Measurements from ENCODE around the gene BDKRB2.
A peak's percentile ranks its signal among the peaks of the same experiment; 100 is the strongest.

BDKRB2 gene

DNA sequence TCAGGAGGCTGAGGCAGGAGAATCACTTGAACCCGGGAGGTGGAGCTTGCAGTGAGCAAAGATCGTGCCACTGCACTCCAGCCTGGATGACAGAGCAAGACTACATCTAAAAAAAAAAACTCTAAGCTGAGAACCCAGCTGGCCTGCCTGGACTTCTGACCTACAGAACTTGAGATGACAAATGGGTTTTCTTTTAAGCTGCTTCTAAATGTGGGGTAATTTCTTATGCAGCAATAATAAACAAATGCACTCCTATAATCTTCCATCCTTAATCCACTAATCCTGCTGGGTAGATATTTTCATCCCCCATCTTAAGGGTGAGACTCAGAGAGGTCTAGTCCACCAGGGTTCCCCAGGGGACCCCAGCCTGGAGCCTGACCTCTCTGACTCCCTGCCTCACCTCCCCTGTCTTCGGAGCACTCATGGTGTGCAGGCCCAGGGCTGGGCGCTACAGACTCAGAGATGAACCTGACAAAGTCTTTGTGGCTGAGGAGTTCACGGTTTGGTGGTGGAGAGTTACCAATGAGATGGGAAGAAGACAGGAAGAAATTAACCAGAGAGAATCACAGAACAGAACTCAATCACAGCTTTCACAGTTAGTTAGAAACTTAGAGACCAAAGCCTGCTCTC, 39.7 kb upstream of the BDKRB2 start:
- H3K36me3 ChIP-seq (ENCODE audit: control insufficient read depth in 1 of 2, insufficient read depth in 2 of 2, low read length in 2 of 2): no peaks in the 10 kb centered on the region

GRCh38 chr14:96165493-96166436, 38.9 kb upstream of the BDKRB2 start:
- Histone ChIP-seq H3K9ac (ENCODE audit: low read depth in 1 of 2, low read length in 2 of 2) (no peak overlapping the region), H3K9me3 (ENCODE audit: control insufficient read depth in 1 of 2, low read length in 2 of 2) (no peaks in the 10 kb centered on the region), H3K4me1 (ENCODE audit: control insufficient read depth in 1 of 2, insufficient read depth in 2 of 2, low read length in 2 of 2) (peaks cover 19 to 38% of the 10 kb centered on the region in 2 donors), H3K27ac (ENCODE audit: low read depth, low read length) (no peak overlapping the region), H3K27me3 (ENCODE audit: control insufficient read depth in 1 of 2, insufficient read depth in 2 of 2, low read length in 2 of 2) (no peaks in the 10 kb centered on the region), H3K36me3 (ENCODE audit: control insufficient read depth in 1 of 2, insufficient read depth in 2 of 2, low read length in 2 of 2) (no peaks in the 10 kb centered on the region), H3K4me3 (ENCODE audit: low read depth in 1 of 2, low read length in 2 of 2) (no peak overlapping the region)

More for the DNA sequence above, 39.7 kb upstream of the BDKRB2 start:
- Histone ChIP-seq H3K27me3 (ENCODE audit: control insufficient read depth in 1 of 2, insufficient read depth in 2 of 2, low read length in 2 of 2) (no peaks in the 10 kb centered on the region), H3K9ac (ENCODE audit: low read depth in 1 of 2, low read length in 2 of 2) (no peak overlapping the region), H3K27ac (ENCODE audit: low read depth, low read length) (no peak overlapping the region), H3K4me3 (ENCODE audit: low read depth in 1 of 2, low read length in 2 of 2) (no peak overlapping the region), H3K4me1 (ENCODE audit: control insufficient read depth in 1 of 2, insufficient read depth in 2 of 2, low read length in 2 of 2) (peaks cover 21 to 31% of the 10 kb centered on the region in 2 donors), H3K9me3 (ENCODE audit: control insufficient read depth in 1 of 2, low read length in 2 of 2) (no peaks in the 10 kb centered on the region)

GRCh38 chr14:96166461-96167223, 38.0 kb upstream of the BDKRB2 start:
- H3K36me3 ChIP-seq (ENCODE audit: control insufficient read depth in 1 of 2, insufficient read depth in 2 of 2, low read length in 2 of 2): no peaks in the 10 kb centered on the region
- H3K4me1 ChIP-seq (ENCODE audit: control insufficient read depth in 1 of 2, insufficient read depth in 2 of 2, low read length in 2 of 2): peaks cover 19 to 38% of the 10 kb centered on the region in 2 donors
- H3K9me3 ChIP-seq (ENCODE audit: control insufficient read depth in 1 of 2, low read length in 2 of 2): no peaks in the 10 kb centered on the region
- H3K27ac ChIP-seq (ENCODE audit: low read depth, low read length): peak overlapping the region; percentile 14
- no peak overlapping the region for H3K9ac ChIP-seq (ENCODE audit: low read depth in 1 of 2, low read length in 2 of 2)
- H3K27me3 ChIP-seq (ENCODE audit: control insufficient read depth in 1 of 2, insufficient read depth in 2 of 2, low read length in 2 of 2): no peaks in the 10 kb centered on the region
- H3K4me3 ChIP-seq (ENCODE audit: low read depth in 1 of 2, low read length in 2 of 2): no peak overlapping the region

DNA sequence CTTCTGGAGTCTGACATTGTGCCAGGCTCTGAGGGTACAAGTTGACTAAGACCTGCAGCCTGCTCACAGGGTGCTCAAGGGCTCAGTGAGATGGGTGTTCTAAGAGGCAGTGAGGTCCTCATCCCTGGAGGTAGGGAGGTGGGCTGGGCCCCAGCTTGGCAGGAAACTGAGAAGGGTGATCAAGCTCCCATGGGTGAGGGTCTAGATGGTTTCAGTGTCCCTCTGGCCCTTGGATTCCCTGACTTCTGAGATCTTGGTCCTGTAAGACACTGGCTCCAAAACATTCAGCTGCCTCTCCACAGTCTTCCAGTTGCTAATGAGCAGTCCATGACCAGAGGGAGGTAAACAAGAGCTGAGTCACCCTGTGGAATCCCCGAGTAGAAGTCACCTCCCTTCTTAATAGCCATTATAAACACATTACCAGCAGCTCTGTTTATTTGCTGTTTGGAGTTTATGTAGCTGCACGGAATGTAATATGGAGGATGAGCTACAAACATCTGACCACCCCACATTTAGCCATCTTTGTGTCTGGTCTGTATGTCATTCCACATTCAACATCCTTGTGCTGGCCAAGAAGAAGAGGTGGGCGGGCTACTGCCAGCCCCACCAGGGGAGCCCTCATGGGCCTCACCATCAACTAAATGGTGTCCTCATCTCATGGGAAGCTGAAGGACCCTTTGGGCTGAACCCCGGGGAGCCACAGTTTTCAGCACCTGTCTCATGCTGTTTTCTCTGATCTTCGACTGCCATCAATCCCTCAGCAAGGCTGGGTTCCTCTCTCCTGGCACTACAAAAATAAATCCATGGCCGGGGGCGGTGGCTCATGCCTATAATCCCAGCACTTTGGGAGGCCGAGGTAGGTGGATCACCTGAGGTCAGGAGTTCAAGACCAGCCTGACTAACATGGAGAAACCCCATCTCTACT, 37.2 kb upstream of the BDKRB2 start:
- Histone ChIP-seq H3K9me3 (ENCODE audit: control insufficient read depth in 1 of 2, low read length in 2 of 2) (no peaks in the 10 kb centered on the region), H3K27me3 (ENCODE audit: control insufficient read depth in 1 of 2, insufficient read depth in 2 of 2, low read length in 2 of 2) (no peaks in the 10 kb centered on the region), H3K4me1 (ENCODE audit: control insufficient read depth in 1 of 2, insufficient read depth in 2 of 2, low read length in 2 of 2) (peaks cover 19 to 38% of the 10 kb centered on the region in 2 donors), H3K36me3 (ENCODE audit: control insufficient read depth in 1 of 2, insufficient read depth in 2 of 2, low read length in 2 of 2) (no peaks in the 10 kb centered on the region), H3K9ac (ENCODE audit: low read depth in 1 of 2, low read length in 2 of 2) (no peak overlapping the region), H3K27ac (ENCODE audit: low read depth, low read length) (peak overlapping the region; percentile 14), H3K4me3 (ENCODE audit: low read depth in 1 of 2, low read length in 2 of 2) (no peak overlapping the region)

- H3K9ac ChIP-seq (ENCODE audit: low read depth in 1 of 2, low read length in 2 of 2): no peak overlapping the region
- peaks cover 19 to 38% of the 10 kb centered on the region in 2 donors for H3K4me1 ChIP-seq (ENCODE audit: control insufficient read depth in 1 of 2, insufficient read depth in 2 of 2, low read length in 2 of 2)
- no peak overlapping the region for H3K27ac ChIP-seq (ENCODE audit: low read depth, low read length)
- no peaks in the 10 kb centered on the region for H3K27me3 ChIP-seq (ENCODE audit: control insufficient read depth in 1 of 2, insufficient read depth in 2 of 2, low read length in 2 of 2)
- H3K36me3 ChIP-seq (ENCODE audit: control insufficient read depth in 1 of 2, insufficient read depth in 2 of 2, low read length in 2 of 2): no peaks in the 10 kb centered on the region
- H3K4me3 ChIP-seq (ENCODE audit: low read depth in 1 of 2, low read length in 2 of 2): no peak overlapping the region
- no peaks in the 10 kb centered on the region for H3K9me3 ChIP-seq (ENCODE audit: control insufficient read depth in 1 of 2, low read length in 2 of 2)
These were observed 36.1 kb upstream of the BDKRB2 start for GRCh38 chr14:96168581-96168980.

DNA sequence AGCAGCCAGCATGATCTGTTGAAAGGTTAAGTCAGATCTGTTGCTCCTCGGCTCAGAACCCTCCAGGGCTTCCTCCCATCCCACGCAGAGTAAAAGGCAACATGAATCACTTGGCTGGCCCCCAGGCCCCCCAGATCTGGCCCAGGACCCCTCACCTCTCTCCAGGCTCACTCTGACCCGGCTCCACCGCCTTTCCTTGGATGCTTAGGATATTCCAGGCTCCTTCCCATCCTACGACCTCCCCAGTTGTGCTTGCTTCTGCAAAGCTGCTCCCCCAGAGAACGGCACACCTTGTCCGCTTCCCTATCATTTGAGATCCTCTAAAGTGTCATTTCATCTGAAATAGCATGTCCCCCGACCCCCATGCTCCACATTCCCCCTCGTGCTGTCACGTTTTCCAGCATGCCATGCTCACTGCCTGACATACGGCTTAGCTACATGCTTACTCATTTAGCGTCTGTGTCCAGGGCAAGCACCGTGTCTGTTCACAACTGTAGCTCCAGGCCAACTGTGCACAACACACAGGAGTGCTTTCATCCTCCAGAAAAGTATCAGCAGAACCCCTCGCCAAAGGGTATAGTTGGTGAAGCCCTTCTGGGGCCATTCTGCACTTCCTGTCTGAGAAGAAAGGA, 33.6 kb upstream of the BDKRB2 start:
- Histone ChIP-seq H3K27ac (ENCODE audit: low read depth, low read length) (no peak overlapping the region), H3K9ac (ENCODE audit: low read depth in 1 of 2, low read length in 2 of 2) (no peak overlapping the region), H3K27me3 (ENCODE audit: control insufficient read depth in 1 of 2, insufficient read depth in 2 of 2, low read length in 2 of 2) (peaks cover 0 to 2% of the 10 kb centered on the region in 2 donors), H3K4me1 (ENCODE audit: control insufficient read depth in 1 of 2, insufficient read depth in 2 of 2, low read length in 2 of 2) (peaks cover 19 to 33% of the 10 kb centered on the region in 2 donors), H3K36me3 (ENCODE audit: control insufficient read depth in 1 of 2, insufficient read depth in 2 of 2, low read length in 2 of 2) (no peaks in the 10 kb centered on the region), H3K9me3 (ENCODE audit: control insufficient read depth in 1 of 2, low read length in 2 of 2) (no peaks in the 10 kb centered on the region), H3K4me3 (ENCODE audit: low read depth in 1 of 2, low read length in 2 of 2) (no peak overlapping the region)

- H3K27me3 ChIP-seq (ENCODE audit: control insufficient read depth in 1 of 2, insufficient read depth in 2 of 2, low read length in 2 of 2): peaks cover 0 to 5% of the 10 kb centered on the region in 2 donors
- no peak overlapping the region for H3K27ac ChIP-seq (ENCODE audit: low read depth, low read length)
- H3K36me3 ChIP-seq (ENCODE audit: control insufficient read depth in 1 of 2, insufficient read depth in 2 of 2, low read length in 2 of 2): no peaks in the 10 kb centered on the region
- no peak overlapping the region for H3K4me3 ChIP-seq (ENCODE audit: low read depth in 1 of 2, low read length in 2 of 2)
- H3K4me1 ChIP-seq (ENCODE audit: control insufficient read depth in 1 of 2, insufficient read depth in 2 of 2, low read length in 2 of 2): peaks cover 21 to 34% of the 10 kb centered on the region in 2 donors
- no peak overlapping the region for H3K9ac ChIP-seq (ENCODE audit: low read depth in 1 of 2, low read length in 2 of 2)
- no peaks in the 10 kb centered on the region for H3K9me3 ChIP-seq (ENCODE audit: control insufficient read depth in 1 of 2, low read length in 2 of 2)
These were observed 30.8 kb upstream of the BDKRB2 start for GRCh38 chr14:96173636-96174475.

DNA sequence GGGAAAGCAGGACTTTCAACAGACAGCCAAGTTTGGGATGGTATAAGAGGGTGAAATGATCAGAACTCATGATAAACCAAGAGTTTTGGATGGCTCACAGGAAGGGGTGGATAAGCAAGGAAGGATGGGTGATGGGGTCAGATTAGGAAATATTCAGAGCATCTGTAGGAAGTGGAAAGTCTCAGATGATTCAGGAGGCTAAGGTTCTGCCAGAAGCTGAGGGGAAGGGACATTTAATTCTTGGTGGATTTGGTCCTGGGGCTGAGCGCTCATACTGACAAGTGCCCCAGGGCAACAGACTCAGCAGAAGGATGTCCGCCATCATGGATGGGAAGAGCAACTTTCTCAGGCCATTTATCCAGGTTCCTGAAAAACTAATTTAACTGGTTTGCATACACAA, 28.4 kb upstream of the BDKRB2 start:
- H3K4me3 ChIP-seq (ENCODE audit: low read depth in 1 of 2, low read length in 2 of 2): no peak overlapping the region
- H3K27ac ChIP-seq (ENCODE audit: low read depth, low read length): no peak overlapping the region
- H3K36me3 ChIP-seq (ENCODE audit: control insufficient read depth in 1 of 2, insufficient read depth in 2 of 2, low read length in 2 of 2): no peaks in the 10 kb centered on the region
- peaks cover 0 to 5% of the 10 kb centered on the region in 2 donors for H3K27me3 ChIP-seq (ENCODE audit: control insufficient read depth in 1 of 2, insufficient read depth in 2 of 2, low read length in 2 of 2)
- H3K4me1 ChIP-seq (ENCODE audit: control insufficient read depth in 1 of 2, insufficient read depth in 2 of 2, low read length in 2 of 2): peaks cover 13 to 17% of the 10 kb centered on the region in 2 donors
- H3K9ac ChIP-seq (ENCODE audit: low read depth in 1 of 2, low read length in 2 of 2): no peak overlapping the region
- H3K9me3 ChIP-seq (ENCODE audit: control insufficient read depth in 1 of 2, low read length in 2 of 2): no peaks in the 10 kb centered on the region

All from duodenal mucosa (tissue), 2 donors.